PC-9 (cell line): ENCODE data around the gene ATP5MC3. TPM values are rescaled to one million over a fixed set of nuclear protein-coding genes. Genes with fewer than 3 reads are reported as not detected.

Source experiments
- BruUV-seq: library from RNA; stranded (reverse); fragments of 400-500 nt; replicated peaks from 2 replicates; lab custom pipeline; 2021; lab: Mats Ljungman, UMichigan
- CTCF ChIA-PET: fragments of 300-600 bp; sonication (Branson Sonifier 250); formaldehyde crosslinking; loops from one replicate; lab custom pipeline; 2022; ENCODE audit warnings: antibody characterized with exemption; lab: Charles Lee
- POLR2A ChIA-PET: fragments of 300-600 bp; sonication (Branson Sonifier 250); formaldehyde crosslinking; loops from one replicate; lab custom pipeline; 2022; ENCODE audit warnings: antibody characterized with exemption; ENCODE audit not compliant: unreplicated experiment; lab: Charles Lee
- DNase-seq, 2 experiments: peaks; one replicate each; pipeline versions ENCODE4 v3.0.0 to v3.0.0-alpha.2; 2015 to 2022; ENCODE audit warnings: mixed read lengths in 1 of 2
- H2AFZ ChIP-seq: fragments of 200-600 bp; sonication (generic); 2 replicates; pipeline ENCODE4 v1.8.1; 2017; ENCODE audit warnings: antibody characterized with exemption
- H3F3A ChIP-seq: fragments of 200-600 bp; sonication (generic); 2 replicates; pipeline ENCODE4 v1.8.1; 2017; ENCODE audit warnings: antibody characterized with exemption, mild to moderate bottlenecking, low read depth; ENCODE audit not compliant: insufficient read depth
- H3K27ac ChIP-seq: fragments of 200-600 bp; sonication (generic); 2 replicates; pipeline ENCODE4 v1.6.1; 2016; ENCODE audit warnings: mixed run types
- H3K27me3 ChIP-seq: fragments of 200-600 bp; sonication (generic); 2 replicates; pipeline ENCODE4 v1.6.1; 2016; ENCODE audit warnings: low read depth, mixed run types; ENCODE audit not compliant: insufficient read depth
- H3K36me3 ChIP-seq: fragments of 200-600 bp; sonication (generic); 2 replicates; pipeline ENCODE4 v1.6.1; 2016; ENCODE audit warnings: low read depth, mixed run types
- H3K4me1 ChIP-seq: fragments of 200-600 bp; sonication (generic); replicated peaks from 2 replicates; pipeline ENCODE4 v1.6.1; 2016; ENCODE audit warnings: mixed run types; ENCODE audit not compliant: insufficient read depth
- H3K4me2 ChIP-seq: fragments of 200-600 bp; sonication (generic); 2 replicates; pipeline ENCODE4 v1.6.1; 2017; ENCODE audit warnings: mixed run types
- H3K4me3 ChIP-seq: fragments of 200-600 bp; sonication (generic); 2 replicates; pipeline ENCODE4 v1.6.1; 2016; ENCODE audit warnings: mixed run types
- H3K79me2 ChIP-seq: fragments of 200-600 bp; sonication (generic); 2 replicates; pipeline ENCODE4 v1.6.1; 2017; ENCODE audit warnings: low read depth, mixed run types
- H3K9me2 ChIP-seq: fragments of 200-600 bp; sonication (generic); 2 replicates; pipeline ENCODE4 v1.8.1; 2017; ENCODE audit warnings: mild to moderate bottlenecking; ENCODE audit not compliant: insufficient read depth
- H3K9me3 ChIP-seq: fragments of 200-600 bp; sonication (generic); 2 replicates; pipeline ENCODE4 v1.8.1; 2016; ENCODE audit warnings: low read depth; ENCODE audit not compliant: insufficient read depth
- H4K20me1 ChIP-seq: fragments of 200-600 bp; sonication (generic); 2 replicates; pipeline ENCODE4 v1.8.1; 2017; ENCODE audit not compliant: insufficient read depth
- EZH2 ChIP-seq: fragments of 200-600 bp; sonication (generic); IDR thresholded peaks from 2 replicates; pipeline ENCODE4 v1.8.0; 2017; ENCODE audit warnings: antibody characterized with exemption, low read depth
- intact Hi-C: fragments of 100-400 bp; cut with micrococcal nuclease; formaldehyde crosslinking; loops from one replicate; pipeline ENCODE4 v1.10.0; 2022; ENCODE audit not compliant: unreplicated experiment
- microRNA-seq: library from miRNA; unstranded; fragments of <30 nt; microRNA quantifications from one replicate; pipeline ENCODE4 v1.2.0, GENCODE V29; 2021; ENCODE audit warnings: borderline number of aligned reads, borderline replicate concordance
- total RNA-seq: library from RNA; stranded (reverse); gene quantifications from 2 replicates; pipeline ENCODE4 v1.2.3, GENCODE V29; 2021
- TF ChIP-seq, protein P1 (sequence below): fragments of 200-600 bp; sonication (generic); conservative IDR thresholded peaks from 2 replicates; pipeline ENCODE4 v1.6.1; 2017; ENCODE audit warnings: mixed run types, antibody characterized with exemption, mild to moderate bottlenecking, moderate library complexity

Gene ATP5MC3
- total RNA-seq, 1 experiment from 2014 or later, result 528 TPM

- Histone ChIP-seq H4K20me1 (peaks cover 19% of the 10 kb centered on the region), H3K4me2 (no peak overlapping the region), H2AFZ (no peak overlapping the region), H3K9me2 (no peaks in the 10 kb centered on the region), H3K36me3 (peaks cover 37% of the 10 kb centered on the region), H3K79me2 (no peaks in the 10 kb centered on the region), H3K27ac (no peak overlapping the region), H3F3A (no peaks in the 10 kb centered on the region), H3K4me1 (no peaks in the 10 kb centered on the region), H3K27me3 (no peaks in the 10 kb centered on the region), H3K9me3 (no peaks in the 10 kb centered on the region), H3K4me3 (no peak overlapping the region)
- DNase-seq, result peak in 1 of 2 experiments; percentile 22
- CTCF ChIA-PET, result no interaction called here
- POLR2A ChIA-PET, result interaction anchor here (0.7 kb wide), 1 partner anchor 51 kb away, joined by 4 read pairs; no protein-coding TSS in a partner anchor
- BruUV-seq, result no TSS peak
- TF ChIP-seq EZH2, result no peak
- TF ChIP-seq, protein P1, sequence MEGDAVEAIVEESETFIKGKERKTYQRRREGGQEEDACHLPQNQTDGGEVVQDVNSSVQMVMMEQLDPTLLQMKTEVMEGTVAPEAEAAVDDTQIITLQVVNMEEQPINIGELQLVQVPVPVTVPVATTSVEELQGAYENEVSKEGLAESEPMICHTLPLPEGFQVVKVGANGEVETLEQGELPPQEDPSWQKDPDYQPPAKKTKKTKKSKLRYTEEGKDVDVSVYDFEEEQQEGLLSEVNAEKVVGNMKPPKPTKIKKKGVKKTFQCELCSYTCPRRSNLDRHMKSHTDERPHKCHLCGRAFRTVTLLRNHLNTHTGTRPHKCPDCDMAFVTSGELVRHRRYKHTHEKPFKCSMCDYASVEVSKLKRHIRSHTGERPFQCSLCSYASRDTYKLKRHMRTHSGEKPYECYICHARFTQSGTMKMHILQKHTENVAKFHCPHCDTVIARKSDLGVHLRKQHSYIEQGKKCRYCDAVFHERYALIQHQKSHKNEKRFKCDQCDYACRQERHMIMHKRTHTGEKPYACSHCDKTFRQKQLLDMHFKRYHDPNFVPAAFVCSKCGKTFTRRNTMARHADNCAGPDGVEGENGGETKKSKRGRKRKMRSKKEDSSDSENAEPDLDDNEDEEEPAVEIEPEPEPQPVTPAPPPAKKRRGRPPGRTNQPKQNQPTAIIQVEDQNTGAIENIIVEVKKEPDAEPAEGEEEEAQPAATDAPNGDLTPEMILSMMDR, result no peak
- intact Hi-C loops, result no loop called here
Observed at GRCh38 chr2:175131252-175131651, 50.3 kb downstream of the ATP5MC3 start.

GRCh38 chr2:175126661-175127060, 54.8 kb downstream of the ATP5MC3 start:
- Histone ChIP-seq H3K9me2 (no peaks in the 10 kb centered on the region), H3K4me1 (no peaks in the 10 kb centered on the region), H3K4me3 (no peak overlapping the region), H3K4me2 (no peak overlapping the region), H4K20me1 (peaks cover 24% of the 10 kb centered on the region), H3K27me3 (no peaks in the 10 kb centered on the region), H3K27ac (no peak overlapping the region), H3K9me3 (no peaks in the 10 kb centered on the region), H3K79me2 (no peaks in the 10 kb centered on the region), H3F3A (no peaks in the 10 kb centered on the region), H2AFZ (no peak overlapping the region), H3K36me3 (peaks cover 27% of the 10 kb centered on the region)
- BruUV-seq, result no TSS peak
- ChIA-PET CTCF (no interaction called here), POLR2A (no interaction called here)
- no peak for DNase-seq
- TF ChIP-seq, protein P1, result no peak
- TF ChIP-seq EZH2, result no peak
- intact Hi-C loops, result no loop called here

Small RNA genes lying within 50 kb of the gene (microRNA-seq; reads per million reads assigned to microRNA genes)
- gene MIR933, result 2.7 reads per million

Other genes with a start within 250 kb of the ATP5MC3 start
- gene CHN1, start 176.3 kb downstream of the ATP5MC3 start, total RNA-seq, result 11.8 and 14.0 TPM in 2 replicates
- 80.9 and 94.5 TPM in 2 replicates for gene ATF2, start 13.5 kb downstream of the ATP5MC3 start, total RNA-seq